SK-N-SH treated with all-trans-retinoic acid at 6 μM for 48 hours (cell line): ENCODE data around the gene NUDCD2.
A peak's percentile ranks its signal among the peaks of the same experiment; 100 is the strongest.

ENCODE experiments used
- ATAC-seq: fragments of 200-7000 bp; cut with Tn5 transposase; 3 replicates; pipeline ENCODE4 v1.9.1; 2020; ENCODE audit warnings: mild to moderate bottlenecking, moderate library complexity
- ARNTL ChIP-seq: fragments of 450-650 bp; formaldehyde crosslinking; IDR thresholded peaks from 2 replicates; pipeline ENCODE4 v1.5.0; 2020; ENCODE audit warnings: low read depth, mild to moderate bottlenecking, moderate library complexity, borderline replicate concordance
- BACH2 ChIP-seq: fragments of 250-450 bp; sonication (Bioruptor Pico); IDR thresholded peaks from 2 replicates; pipeline ENCODE4 v1.9.0; 2021; ENCODE audit warnings: mild to moderate bottlenecking, borderline replicate concordance
- CREB5 ChIP-seq: fragments of 250-450 bp; sonication (Bioruptor Pico); IDR thresholded peaks from 2 replicates; pipeline ENCODE4 v1.5.1; 2020; ENCODE audit warnings: low read depth, mild to moderate bottlenecking, moderate library complexity
- CSDC2 ChIP-seq: fragments of 250-450 bp; sonication (Bioruptor Pico); IDR thresholded peaks from 2 replicates; pipeline ENCODE4 v1.5.0; 2020; ENCODE audit warnings: mild to moderate bottlenecking, moderate library complexity
- ESRRG ChIP-seq: fragments of 250-450 bp; sonication (Bioruptor Pico); IDR thresholded peaks from 2 replicates; pipeline ENCODE4 v1.6.1; 2021; ENCODE audit warnings: mild to moderate bottlenecking
- GLIS3 ChIP-seq: fragments of 250-450 bp; sonication (Bioruptor Pico); IDR thresholded peaks from 2 replicates; pipeline ENCODE4 v1.5.0; 2020; ENCODE audit warnings: mild to moderate bottlenecking, moderate library complexity
- ISL1 ChIP-seq: fragments of 250-450 bp; sonication (Bioruptor Pico); IDR thresholded peaks from 2 replicates; pipeline ENCODE4 v2.1.2; 2022; ENCODE audit warnings: mild to moderate bottlenecking, moderate library complexity
- OSR1 ChIP-seq: fragments of 250-450 bp; sonication (Bioruptor Pico); IDR thresholded peaks from 2 replicates; pipeline ENCODE4 v1.8.0; 2022; ENCODE audit warnings: moderate library complexity, mild to moderate bottlenecking, inconsistent platforms
- RARB ChIP-seq: fragments of 250-450 bp; sonication (Bioruptor Pico); IDR thresholded peaks from 2 replicates; pipeline ENCODE4 v1.8.0; 2021; ENCODE audit warnings: mild to moderate bottlenecking, moderate library complexity
- SNAI2 ChIP-seq: fragments of 250-450 bp; sonication (Bioruptor Pico); IDR thresholded peaks from 2 replicates; pipeline ENCODE4 v1.5.0; 2020; ENCODE audit warnings: mild to moderate bottlenecking, moderate library complexity
- TCF4 ChIP-seq: fragments of 250-450 bp; sonication (Bioruptor Pico); IDR thresholded peaks from 2 replicates; pipeline ENCODE4 v1.8.0; 2021; ENCODE audit warnings: mild to moderate bottlenecking, moderate library complexity, borderline replicate concordance
- TOX ChIP-seq: fragments of 250-450 bp; sonication (Bioruptor Pico); IDR thresholded peaks from 2 replicates; pipeline ENCODE4 v1.8.0; 2021; ENCODE audit warnings: mild to moderate bottlenecking, moderate library complexity, borderline replicate concordance
- ZC3H10 ChIP-seq: fragments of 250-450 bp; sonication (Bioruptor Pico); IDR thresholded peaks from 2 replicates; pipeline ENCODE4 v1.5.1; 2021; ENCODE audit warnings: mild to moderate bottlenecking, moderate library complexity
- ZFP3 ChIP-seq: fragments of 250-450 bp; sonication (Bioruptor Pico); IDR thresholded peaks from 2 replicates; pipeline ENCODE4 v1.5.0; 2020; ENCODE audit warnings: mild to moderate bottlenecking, moderate library complexity
- ZFP30 ChIP-seq: fragments of 450-650 bp; formaldehyde crosslinking; IDR thresholded peaks from 2 replicates; pipeline ENCODE4 v1.5.0; 2022; ENCODE audit warnings: mild to moderate bottlenecking, moderate library complexity
- ZNF565 ChIP-seq: fragments of 450-650 bp; formaldehyde crosslinking; conservative IDR thresholded peaks from 2 replicates; pipeline ENCODE4 v1.5.0; 2020; ENCODE audit warnings: low read depth, mild to moderate bottlenecking, moderate library complexity
- ZNF8 ChIP-seq: fragments of 450-650 bp; formaldehyde crosslinking; IDR thresholded peaks from 2 replicates; pipeline ENCODE4 v1.5.0; 2020; ENCODE audit warnings: mild to moderate bottlenecking, moderate library complexity
- TF ChIP-seq, protein P1 (sequence below): fragments of 250-450 bp; sonication (Bioruptor Pico); IDR thresholded peaks from 2 replicates; pipeline ENCODE4 v1.5.1; 2021; ENCODE audit warnings: mild to moderate bottlenecking, moderate library complexity
- TF ChIP-seq, protein P2 (sequence below): fragments of 250-450 bp; sonication (Bioruptor Pico); IDR thresholded peaks from 2 replicates; pipeline ENCODE4 v1.8.0; 2020; ENCODE audit warnings: mild to moderate bottlenecking, moderate library complexity, borderline replicate concordance
- TF ChIP-seq, protein P3 (sequence below): fragments of 250-450 bp; sonication (Bioruptor Pico); IDR thresholded peaks from 2 replicates; pipeline ENCODE4 v1.8.0; 2021; ENCODE audit warnings: low read depth, mild to moderate bottlenecking, moderate library complexity, borderline replicate concordance

The NUDCD2 gene

GRCh38 chr5:163463063-163463435 lies 3.1 kb upstream of the NUDCD2 start (continued):
- TF ChIP-seq, protein P1, sequence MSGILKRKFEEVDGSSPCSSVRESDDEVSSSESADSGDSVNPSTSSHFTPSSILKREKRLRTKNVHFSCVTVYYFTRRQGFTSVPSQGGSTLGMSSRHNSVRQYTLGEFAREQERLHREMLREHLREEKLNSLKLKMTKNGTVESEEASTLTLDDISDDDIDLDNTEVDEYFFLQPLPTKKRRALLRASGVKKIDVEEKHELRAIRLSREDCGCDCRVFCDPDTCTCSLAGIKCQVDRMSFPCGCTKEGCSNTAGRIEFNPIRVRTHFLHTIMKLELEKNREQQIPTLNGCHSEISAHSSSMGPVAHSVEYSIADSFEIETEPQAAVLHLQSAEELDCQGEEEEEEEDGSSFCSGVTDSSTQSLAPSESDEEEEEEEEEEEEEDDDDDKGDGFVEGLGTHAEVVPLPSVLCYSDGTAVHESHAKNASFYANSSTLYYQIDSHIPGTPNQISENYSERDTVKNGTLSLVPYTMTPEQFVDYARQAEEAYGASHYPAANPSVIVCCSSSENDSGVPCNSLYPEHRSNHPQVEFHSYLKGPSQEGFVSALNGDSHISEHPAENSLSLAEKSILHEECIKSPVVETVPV (CRISPR knock-in tag): no peak
- no peak for TF ChIP-seq CSDC2 (CRISPR knock-in tag)

GRCh38 chr5:163460562-163461171 lies 765 bp upstream of the NUDCD2 start, which contains the start of gene HMMR:
Gene HMMR (plus strand): TSS chr5:163460632. CDS start chr5:163460693, 61 bp downstream.
- TF ChIP-seq, protein P2, sequence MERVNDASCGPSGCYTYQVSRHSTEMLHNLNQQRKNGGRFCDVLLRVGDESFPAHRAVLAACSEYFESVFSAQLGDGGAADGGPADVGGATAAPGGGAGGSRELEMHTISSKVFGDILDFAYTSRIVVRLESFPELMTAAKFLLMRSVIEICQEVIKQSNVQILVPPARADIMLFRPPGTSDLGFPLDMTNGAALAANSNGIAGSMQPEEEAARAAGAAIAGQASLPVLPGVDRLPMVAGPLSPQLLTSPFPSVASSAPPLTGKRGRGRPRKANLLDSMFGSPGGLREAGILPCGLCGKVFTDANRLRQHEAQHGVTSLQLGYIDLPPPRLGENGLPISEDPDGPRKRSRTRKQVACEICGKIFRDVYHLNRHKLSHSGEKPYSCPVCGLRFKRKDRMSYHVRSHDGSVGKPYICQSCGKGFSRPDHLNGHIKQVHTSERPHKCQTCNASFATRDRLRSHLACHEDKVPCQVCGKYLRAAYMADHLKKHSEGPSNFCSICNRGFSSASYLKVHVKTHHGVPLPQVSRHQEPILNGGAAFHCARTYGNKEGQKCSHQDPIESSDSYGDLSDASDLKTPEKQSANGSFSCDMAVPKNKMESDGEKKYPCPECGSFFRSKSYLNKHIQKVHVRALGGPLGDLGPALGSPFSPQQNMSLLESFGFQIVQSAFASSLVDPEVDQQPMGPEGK: no peak
- peak; percentile 11 for ATAC-seq

- ATAC-seq: peak; percentile 4
- TF ChIP-seq RARB (CRISPR knock-in tag): no peak
- TF ChIP-seq, protein P2: no peak
- no peak for TF ChIP-seq ISL1
- no peak for TF ChIP-seq ESRRG
- TF ChIP-seq ZFP3 (CRISPR knock-in tag): no peak
- no peak for TF ChIP-seq ARNTL
- no peak for TF ChIP-seq ZNF565 (CRISPR knock-in tag)
- TF ChIP-seq ZFP30 (CRISPR knock-in tag): no peak
- TF ChIP-seq GLIS3: no peak
- TF ChIP-seq CREB5 (CRISPR knock-in tag): no peak
- TF ChIP-seq BACH2 (CRISPR knock-in tag): no peak
- TF ChIP-seq CSDC2 (CRISPR knock-in tag): no peak
- TF ChIP-seq, protein P3, sequence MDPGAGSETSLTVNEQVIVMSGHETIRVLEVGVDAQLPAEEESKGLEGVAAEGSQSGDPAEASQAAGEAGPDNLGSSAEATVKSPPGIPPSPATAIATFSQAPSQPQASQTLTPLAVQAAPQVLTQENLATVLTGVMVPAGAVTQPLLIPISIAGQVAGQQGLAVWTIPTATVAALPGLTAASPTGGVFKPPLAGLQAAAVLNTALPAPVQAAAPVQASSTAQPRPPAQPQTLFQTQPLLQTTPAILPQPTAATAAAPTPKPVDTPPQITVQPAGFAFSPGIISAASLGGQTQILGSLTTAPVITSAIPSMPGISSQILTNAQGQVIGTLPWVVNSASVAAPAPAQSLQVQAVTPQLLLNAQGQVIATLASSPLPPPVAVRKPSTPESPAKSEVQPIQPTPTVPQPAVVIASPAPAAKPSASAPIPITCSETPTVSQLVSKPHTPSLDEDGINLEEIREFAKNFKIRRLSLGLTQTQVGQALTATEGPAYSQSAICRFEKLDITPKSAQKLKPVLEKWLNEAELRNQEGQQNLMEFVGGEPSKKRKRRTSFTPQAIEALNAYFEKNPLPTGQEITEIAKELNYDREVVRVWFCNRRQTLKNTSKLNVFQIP (CRISPR knock-in tag): no peak
Measured at GRCh38 chr5:163459462-163459818, 462 bp downstream of the NUDCD2 start.

GRCh38 chr5:163458778-163459385 lies 1.0 kb downstream of the NUDCD2 start:
- ATAC-seq: no peak
- TF ChIP-seq BACH2 (CRISPR knock-in tag) (no peak), ZFP30 (CRISPR knock-in tag) (no peak), GLIS3 (no peak), ZFP3 (CRISPR knock-in tag) (no peak), TCF4 (CRISPR knock-in tag) (no peak), ZNF8 (CRISPR knock-in tag) (no peak), OSR1 (CRISPR knock-in tag) (no peak), ZC3H10 (CRISPR knock-in tag) (no peak)

DNA sequence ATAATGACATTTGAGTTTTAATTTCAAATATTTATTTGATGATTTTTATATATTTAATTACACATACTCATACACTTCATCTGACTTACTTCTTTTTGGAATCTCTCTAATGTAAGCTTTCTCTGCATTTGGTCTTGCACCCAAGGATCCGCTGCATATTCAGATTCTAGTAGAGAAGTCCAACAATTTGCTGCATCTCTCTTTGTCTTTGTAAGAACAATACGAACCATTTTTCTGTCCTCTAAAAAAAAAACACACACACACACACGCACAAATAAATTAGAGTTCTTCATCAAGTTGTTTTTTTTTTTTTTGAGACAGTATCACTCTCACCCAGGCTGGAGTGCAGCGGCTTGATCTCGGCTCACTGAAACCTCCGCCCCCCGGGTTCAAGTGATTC lies 3.1 kb downstream of the NUDCD2 start:
- ATAC-seq: no peak
- no peak for TF ChIP-seq CSDC2 (CRISPR knock-in tag)
- no peak for TF ChIP-seq CREB5 (CRISPR knock-in tag)
- TF ChIP-seq TOX (CRISPR knock-in tag): no peak
- TF ChIP-seq, protein P3 (CRISPR knock-in tag): no peak
- no peak for TF ChIP-seq ARNTL
- TF ChIP-seq ZC3H10 (CRISPR knock-in tag): no peak
- no peak for TF ChIP-seq ZNF8 (CRISPR knock-in tag)
- no peak for TF ChIP-seq RARB (CRISPR knock-in tag)
- TF ChIP-seq, protein P1 (CRISPR knock-in tag): no peak
- no peak for TF ChIP-seq GLIS3
- no peak for TF ChIP-seq ISL1
- TF ChIP-seq SNAI2: no peak
